PC-3 (cell line): ENCODE data around the gene TMSB4X.

Experiments
- CTCF ChIP-seq: fragments of 300-600 bp; sonication (generic); conservative IDR thresholded peaks from 2 replicates; pipeline ENCODE4 v1.5.1; 2017; ENCODE audit warnings: antibody characterized with exemption, low read depth, mild to moderate bottlenecking, low read length
- EZH2 ChIP-seq: fragments of 300-600 bp; sonication (generic); IDR thresholded peaks from one replicate; pipeline ENCODE4 v1.6.1; 2017; ENCODE audit warnings: antibody characterized with exemption, mild to moderate bottlenecking, low read length; ENCODE audit not compliant: unreplicated experiment
- EZH2phosphoT487 ChIP-seq: fragments of 300-600 bp; sonication (generic); IDR thresholded peaks from 2 replicates; pipeline ENCODE4 v1.6.1; 2018; ENCODE audit warnings: mild to moderate bottlenecking, antibody characterized with exemption, low read length, borderline replicate concordance

- TF ChIP-seq CTCF, result no peak
- TF ChIP-seq EZH2, result no peak
- TF ChIP-seq EZH2phosphoT487, result no peak
Observed at GRCh38 chrX:13022926-13023325, 48.0 kb downstream of the TMSB4X start.
